PC-3 (cell line): Measurements from ENCODE around the gene RINL.

Experiments
- EZH2phosphoT487 ChIP-seq: fragments of 300-600 bp; sonication (generic); IDR thresholded peaks from 2 replicates; pipeline ENCODE4 v1.6.1; 2018; ENCODE audit warnings: mild to moderate bottlenecking, antibody characterized with exemption, low read length, borderline replicate concordance
- TF ChIP-seq, protein P1 (sequence below): fragments of 300-600 bp; sonication (generic); conservative IDR thresholded peaks from 2 replicates; pipeline ENCODE4 v1.5.1; 2017; ENCODE audit warnings: antibody characterized with exemption, low read depth, mild to moderate bottlenecking, low read length

DNA sequence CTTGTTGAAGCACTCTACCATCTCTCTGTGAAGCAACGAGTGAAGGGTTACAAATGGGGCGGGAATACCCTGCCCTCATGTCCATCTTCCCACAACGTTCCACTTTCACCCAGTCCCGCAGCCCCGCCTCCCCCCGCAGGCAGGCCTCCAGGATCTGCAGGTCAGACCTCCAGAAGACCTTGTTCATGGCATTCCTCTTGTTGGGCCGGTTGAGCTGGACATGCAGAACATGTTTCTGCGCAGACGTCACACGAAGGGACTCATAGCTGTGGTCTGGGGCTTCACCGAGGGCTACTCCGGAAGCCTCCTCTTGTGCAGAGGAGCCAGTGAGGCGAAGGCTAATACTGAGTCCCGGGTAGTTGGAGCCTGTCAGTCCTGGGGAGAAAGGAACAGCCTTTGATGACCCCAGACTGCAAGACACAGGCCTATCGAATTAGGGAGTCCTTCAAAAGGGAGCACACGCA is 46.9 kb downstream of the RINL start:
- TF ChIP-seq, protein P1, sequence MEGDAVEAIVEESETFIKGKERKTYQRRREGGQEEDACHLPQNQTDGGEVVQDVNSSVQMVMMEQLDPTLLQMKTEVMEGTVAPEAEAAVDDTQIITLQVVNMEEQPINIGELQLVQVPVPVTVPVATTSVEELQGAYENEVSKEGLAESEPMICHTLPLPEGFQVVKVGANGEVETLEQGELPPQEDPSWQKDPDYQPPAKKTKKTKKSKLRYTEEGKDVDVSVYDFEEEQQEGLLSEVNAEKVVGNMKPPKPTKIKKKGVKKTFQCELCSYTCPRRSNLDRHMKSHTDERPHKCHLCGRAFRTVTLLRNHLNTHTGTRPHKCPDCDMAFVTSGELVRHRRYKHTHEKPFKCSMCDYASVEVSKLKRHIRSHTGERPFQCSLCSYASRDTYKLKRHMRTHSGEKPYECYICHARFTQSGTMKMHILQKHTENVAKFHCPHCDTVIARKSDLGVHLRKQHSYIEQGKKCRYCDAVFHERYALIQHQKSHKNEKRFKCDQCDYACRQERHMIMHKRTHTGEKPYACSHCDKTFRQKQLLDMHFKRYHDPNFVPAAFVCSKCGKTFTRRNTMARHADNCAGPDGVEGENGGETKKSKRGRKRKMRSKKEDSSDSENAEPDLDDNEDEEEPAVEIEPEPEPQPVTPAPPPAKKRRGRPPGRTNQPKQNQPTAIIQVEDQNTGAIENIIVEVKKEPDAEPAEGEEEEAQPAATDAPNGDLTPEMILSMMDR, result no peak
- TF ChIP-seq EZH2phosphoT487, result no peak
